ENCODE results near the gene SLC24A3.

The SLC24A3 gene

GRCh38 chr20:19522071-19522801 is 309.8 kb downstream of the SLC24A3 start:
- DNase-seq: no peak

GRCh38 chr20:19522836-19523590 is 310.6 kb downstream of the SLC24A3 start:
- DNase-seq: no peak

GRCh38 chr20:19524691-19525090 is 312.2 kb downstream of the SLC24A3 start:
- no peak for DNase-seq

- DNase-seq: no peak
Measured at GRCh38 chr20:19527509-19527908, 315.1 kb downstream of the SLC24A3 start.

- no peak for DNase-seq
Measured at GRCh38 chr20:19528286-19529030, 316.0 kb downstream of the SLC24A3 start.

GRCh38 chr20:19530006-19530405 is 317.6 kb downstream of the SLC24A3 start:
- no peak for DNase-seq

GRCh38 chr20:19531446-19531845 is 319.0 kb downstream of the SLC24A3 start:
- DNase-seq: no peak

GRCh38 chr20:19538556-19538955 is 326.1 kb downstream of the SLC24A3 start:
- DNase-seq: no peak

GRCh38 chr20:19539191-19539590 is 326.7 kb downstream of the SLC24A3 start:
- DNase-seq: no peak

- DNase-seq: no peak
Measured at GRCh38 chr20:19540392-19540791, 327.9 kb downstream of the SLC24A3 start.

- no peak for DNase-seq
Measured at GRCh38 chr20:19543101-19543500, 330.7 kb downstream of the SLC24A3 start.

GRCh38 chr20:19544684-19545083 is 332.2 kb downstream of the SLC24A3 start:
- no peak for DNase-seq

- DNase-seq: no peak
Measured at GRCh38 chr20:19546648-19547047, 334.2 kb downstream of the SLC24A3 start.

GRCh38 chr20:19547547-19547946 is 335.1 kb downstream of the SLC24A3 start:
- no peak for DNase-seq

GRCh38 chr20:19549896-19550295 is 337.5 kb downstream of the SLC24A3 start:
- DNase-seq: no peak

- no peak for DNase-seq
Measured at GRCh38 chr20:19552221-19553180, 340.1 kb downstream of the SLC24A3 start.

- no peak for DNase-seq
Measured at GRCh38 chr20:19554666-19555065, 342.2 kb downstream of the SLC24A3 start.

GRCh38 chr20:19555726-19556125 is 343.3 kb downstream of the SLC24A3 start:
- no peak for DNase-seq

GRCh38 chr20:19557291-19557690 is 344.8 kb downstream of the SLC24A3 start:
- DNase-seq: no peak

GRCh38 chr20:19560881-19561480 is 348.5 kb downstream of the SLC24A3 start:
- DNase-seq: no peak

- DNase-seq: no peak
Measured at GRCh38 chr20:19562426-19562825, 350.0 kb downstream of the SLC24A3 start.

- no peak for DNase-seq
Measured at GRCh38 chr20:19564261-19564660, 351.8 kb downstream of the SLC24A3 start.
